IMR-90 (cell line): Measurements from ENCODE around the gene LRP1B. TPM values are rescaled to one million over a fixed set of nuclear protein-coding genes. Genes with fewer than 3 reads are reported as not detected.

Experiments
- ATAC-seq: fragments of 200-7000 bp; cut with Tn5 transposase; 2 replicates; pipeline ENCODE4 v1.9.1; 2020; ENCODE audit warnings: low read depth, mild to moderate bottlenecking, moderate library complexity
- BruUV-seq: library from RNA; stranded (reverse); fragments of 400-500 nt; replicated peaks from 2 replicates; lab custom pipeline; 2021; lab: Mats Ljungman, UMichigan
- CTCF ChIA-PET: fragments of 300-600 bp; formaldehyde crosslinking; extraction: SDS; loops from one replicate; lab custom pipeline; 2021; ENCODE audit warnings: antibody characterized with exemption; lab: Yijun Ruan, JAX
- POLR2A ChIA-PET: fragments of 300-600 bp; sonication (Branson Sonifier 250); formaldehyde crosslinking; loops from one replicate; lab custom pipeline; 2022; ENCODE audit warnings: antibody characterized with exemption; ENCODE audit not compliant: unreplicated experiment; lab: Charles Lee
- DNase-seq: peaks from one replicate; pipeline ENCODE4 v3.0.0; 2013
- H2AFZ ChIP-seq: replicated peaks from 2 replicates; pipeline ENCODE3; 2013; ENCODE audit warnings: low read length, mild to moderate bottlenecking; ENCODE audit not compliant: poor library complexity
- H2AK5ac ChIP-seq: 2 replicates; pipeline ENCODE4 v1.6.1; 2013; ENCODE audit warnings: low read depth, low read length, inconsistent platforms
- H2AK9ac ChIP-seq: replicated peaks from 2 replicates; pipeline ENCODE3; 2013; ENCODE audit warnings: mild to moderate bottlenecking, low read depth, low read length, moderate library complexity; ENCODE audit not compliant: poor library complexity
- H2BK120ac ChIP-seq: 2 replicates; pipeline ENCODE4 v1.6.1; 2013; ENCODE audit warnings: low read depth, low read length, inconsistent platforms
- H2BK15ac ChIP-seq: 3 replicates; pipeline ENCODE4 v1.6.1; 2013; ENCODE audit warnings: low read depth, low read length, inconsistent platforms
- H2BK20ac ChIP-seq: 2 replicates; pipeline ENCODE4 v1.6.1; 2013; ENCODE audit warnings: low read depth, mild to moderate bottlenecking, inconsistent platforms, low read length, moderate library complexity
- H2BK5ac ChIP-seq: 2 replicates; pipeline ENCODE4 v1.6.1; 2013; ENCODE audit warnings: mild to moderate bottlenecking, low read depth, low read length, inconsistent platforms; ENCODE audit not compliant: poor library complexity, severe bottlenecking
- H3K14ac ChIP-seq: replicated peaks from 2 replicates; pipeline ENCODE4 v1.6.1; 2013; ENCODE audit warnings: low read depth, low read length, inconsistent platforms
- H3K18ac ChIP-seq: 2 replicates; pipeline ENCODE4 v1.6.1; 2013; ENCODE audit warnings: low read depth, low read length, control low read depth
- H3K23ac ChIP-seq: 2 replicates; pipeline ENCODE4 v1.6.1; 2013; ENCODE audit warnings: low read depth, low read length, inconsistent platforms
- H3K27ac ChIP-seq: 2 replicates; pipeline ENCODE4 v1.5.1; 2013; ENCODE audit warnings: mild to moderate bottlenecking, control low read depth, low read length; ENCODE audit not compliant: insufficient read depth
- H3K27me3 ChIP-seq: 2 replicates; pipeline ENCODE4 v1.6.1; 2013; ENCODE audit warnings: low read length; ENCODE audit not compliant: control insufficient read depth, insufficient read depth
- H3K36me3 ChIP-seq: 2 replicates; pipeline ENCODE4 v1.6.1; 2013; ENCODE audit warnings: low read length, mixed read lengths; ENCODE audit not compliant: control insufficient read depth, insufficient read depth
- H3K4ac ChIP-seq: 2 replicates; pipeline ENCODE4 v1.6.1; 2013; ENCODE audit warnings: low read depth, low read length, inconsistent platforms
- H3K4me1 ChIP-seq: 2 replicates; pipeline ENCODE4 v1.6.1; 2013; ENCODE audit warnings: low read length, mixed read lengths; ENCODE audit not compliant: control insufficient read depth, insufficient read depth
- H3K4me2 ChIP-seq: 2 replicates; pipeline ENCODE4 v1.6.1; 2013; ENCODE audit warnings: low read depth, mild to moderate bottlenecking, control low read depth, low read length, moderate library complexity
- H3K4me3 ChIP-seq: 2 replicates; pipeline ENCODE4 v1.5.1; 2013; ENCODE audit warnings: low read depth, mild to moderate bottlenecking, control low read depth, low read length, moderate library complexity; ENCODE audit not compliant: insufficient read depth
- H3K56ac ChIP-seq: 2 replicates; pipeline ENCODE4 v1.6.1; 2013; ENCODE audit warnings: low read length, inconsistent platforms; ENCODE audit not compliant: insufficient read depth; ENCODE audit errors: extremely low read depth
- H3K79me1 ChIP-seq, 2 experiments: 2 replicates each; pipeline ENCODE4 v1.6.1; 2013; ENCODE audit warnings: low read length in 2 of 2, inconsistent platforms in 1 of 2, low read depth in 1 of 2
- H3K9ac ChIP-seq: 2 replicates; pipeline ENCODE4 v1.6.1; 2013; ENCODE audit warnings: low read depth, low read length, control low read depth
- H3K9me1 ChIP-seq: 2 replicates; pipeline ENCODE4 v1.6.1; 2013; ENCODE audit warnings: low read length, inconsistent platforms; ENCODE audit not compliant: insufficient read depth
- H3K9me3 ChIP-seq: 2 replicates; pipeline ENCODE4 v1.6.1; 2013; ENCODE audit warnings: low read length; ENCODE audit not compliant: control insufficient read depth, insufficient read depth
- H4K20me1 ChIP-seq: 2 replicates; pipeline ENCODE4 v1.6.1; 2013; ENCODE audit warnings: low read length, inconsistent platforms; ENCODE audit not compliant: insufficient read depth
- H4K5ac ChIP-seq: 2 replicates; pipeline ENCODE4 v1.6.1; 2013; ENCODE audit warnings: mild to moderate bottlenecking, low read depth, low read length, control low read depth
- H4K8ac ChIP-seq, 2 experiments: 2 replicates each; pipeline ENCODE4 v1.6.1; 2013; ENCODE audit warnings: low read depth in 2 of 2, low read length in 2 of 2, control low read depth in 1 of 2, inconsistent platforms in 1 of 2
- H4K91ac ChIP-seq: 2 replicates; pipeline ENCODE4 v1.6.1; 2013; ENCODE audit warnings: low read depth, low read length, inconsistent platforms; ENCODE audit not compliant: insufficient read depth
- MAFK ChIP-seq: IDR thresholded peaks from 2 replicates; pipeline ENCODE4 v1.6.1; 2012; ENCODE audit warnings: low read depth, low read length, improper control_type of control experiment
- MAZ ChIP-seq: IDR thresholded peaks from 2 replicates; pipeline ENCODE4 v1.6.1; 2012; ENCODE audit warnings: low read depth, mild to moderate bottlenecking, low read length, improper control_type of control experiment, moderate library complexity, borderline replicate concordance
- WGBS, 2 experiments: methylation state at CpG; one replicate each; pipeline versions ENCODE4 v1.1.5 to v1.1.7; 2013; ENCODE audit warnings: missing lambda C conversion rate in 2 of 2; ENCODE audit not compliant: insufficient read length in 1 of 2; ENCODE audit errors: extremely low coverage in 2 of 2; 5-methylcytosine and 5-hydroxymethylcytosine counted together
- dilution Hi-C: fragments of 300-500 bp; cut with HindIII; formaldehyde crosslinking; loops from one replicate; pipeline ENCODE4 v1.14.3; 2018; ENCODE audit warnings: low sequenced_read_pairs; ENCODE audit not compliant: unreplicated experiment
- in situ Hi-C: fragments of 300-500 bp; cut with MboI; formaldehyde crosslinking; loops from 3 replicates; pipeline ENCODE4 v1.14.3; 2019; ENCODE audit warnings: low sequenced_read_pairs, inconsistent platforms, mixed read lengths
- intact Hi-C: fragments of 100-400 bp; cut with micrococcal nuclease; formaldehyde crosslinking; loops from 2 replicates; pipeline ENCODE4 v1.10.0; 2022
- polyA plus RNA-seq, 3 experiments: library from polyadenylated mRNA; depleted of rRNA; stranded (reverse); fragments of >200 nt; gene quantifications; 2 replicates each; pipeline ENCODE4 v1.2.3, GENCODE V29; 2012; ENCODE audit warnings: low replicate concordance in 1 of 3
- total RNA-seq: library from RNA; depleted of rRNA; stranded (reverse); fragments of >200 nt; gene quantifications from 2 replicates; pipeline ENCODE4 v1.2.3, GENCODE V29; 2012

LRP1B gene
- total and polyA plus RNA-seq, 2 of the 4 experiments (the other 2 are of a cell fraction), result under 0.01 to 0.02 TPM

- H2AK9ac ChIP-seq, result no peak overlapping the region
- no peaks in the 10 kb centered on the region; the same call in 1 of the 2 replicates for H3K9me3 ChIP-seq
- no peak overlapping the region for H3K4ac ChIP-seq
- no peak overlapping the region for H2BK15ac ChIP-seq
- H3K27me3 ChIP-seq, result no peaks in the 10 kb centered on the region
- no peak overlapping the region for H4K8ac ChIP-seq
- ATAC-seq, result no peak
- no peak overlapping the region for H3K14ac ChIP-seq
- H3K23ac ChIP-seq, result no peak overlapping the region
- no peak overlapping the region for H4K5ac ChIP-seq
- dilution Hi-C loops (no loop called here), in situ Hi-C loops (no loop called here), intact Hi-C loops (no loop called here)
- no peaks in the 10 kb centered on the region for H4K20me1 ChIP-seq
- no peak overlapping the region for H2BK5ac ChIP-seq
- ChIA-PET POLR2A (no interaction called here), CTCF (interaction anchor here (0.6 kb wide), 1 partner anchor 1172 kb away, joined by 5 read pairs; no protein-coding TSS in a partner anchor)
- BruUV-seq, result no TSS peak
- H3K79me1 ChIP-seq, result no peaks in the 10 kb centered on the region
- DNase-seq, result no peak
- no peaks in the 10 kb centered on the region for H3K36me3 ChIP-seq
- TF ChIP-seq MAFK, result peak; percentile 66
- no peak for TF ChIP-seq MAZ
- H2AK5ac ChIP-seq, result no peak overlapping the region
- no peaks in the 10 kb centered on the region for H3K4me1 ChIP-seq
- H3K56ac ChIP-seq, result no peak overlapping the region
- H3K9me1 ChIP-seq, result no peaks in the 10 kb centered on the region
- H3K4me3 ChIP-seq, result no peak overlapping the region
- no peak overlapping the region for H2BK20ac ChIP-seq
- H2BK120ac ChIP-seq, result no peak overlapping the region
- H4K91ac ChIP-seq, result no peak overlapping the region
- H3K9ac ChIP-seq, result no peak overlapping the region
- H3K27ac ChIP-seq, result no peak overlapping the region
- no peak overlapping the region for H3K18ac ChIP-seq
- WGBS, 2 experiments, result no CpG with 5 or more reads among the region's 1 CpG
- H2AFZ ChIP-seq, result no peak overlapping the region
- no peak overlapping the region for H3K4me2 ChIP-seq
Observed at GRCh38 chr2:140246058-140246457, 1884.8 kb downstream of the LRP1B start.
